Activated CD8-positive, alpha-beta memory T cell treated with anti-CD3 and anti-CD28 coated beads for 4 hours (primary cell): ENCODE data around the gene S100A14.
A peak's percentile ranks its signal among the peaks of the same experiment; 100 is the strongest.
"Not testable (repeated sequence)": the region's sequence is repeated elsewhere in the genome, so short reads cannot be mapped to it uniquely, and the experiment has no call there.

Experiments
- DNase-seq, 2 donors: peaks; one replicate each; pipeline ENCODE4 v3.0.0-alpha.2; 2020; ENCODE audit warnings: low read depth in 2 of 2

The S100A14 gene

GRCh38 chr1:153616144-153616916, at the start of gene S100A14:
S100A14 (minus strand) TSS chr1:153616325; CDS start chr1:153615858, 467 bp downstream.
- no peak for DNase-seq

GRCh38 chr1:153663211-153663610, 47.1 kb upstream of the S100A14 start:
- DNase-seq: no peak

GRCh38 chr1:153662269-153662668, 46.1 kb upstream of the S100A14 start:
- no peak for DNase-seq

GRCh38 chr1:153661111-153661708, 45.1 kb upstream of the S100A14 start:
- no peak for DNase-seq

- DNase-seq: no peak
Observed at GRCh38 chr1:153659656-153660055, 43.5 kb upstream of the S100A14 start.

- no peak for DNase-seq
Observed at GRCh38 chr1:153659175-153659534, 43.0 kb upstream of the S100A14 start.

- DNase-seq: peak; percentile 75 to 76
Observed at GRCh38 chr1:153658400-153659174, 42.5 kb upstream of the S100A14 start, which contains the start of gene SNAPIN. SNAPIN (plus strand) TSS chr1:153658703; CDS start chr1:153658744, 41 bp downstream.

GRCh38 chr1:153655333-153655732, 39.2 kb upstream of the S100A14 start:
- DNase-seq: no peak

- no peak for DNase-seq
Observed at GRCh38 chr1:153652805-153653500, 36.8 kb upstream of the S100A14 start.

GRCh38 chr1:153651771-153652170, 35.6 kb upstream of the S100A14 start:
- no peak for DNase-seq

GRCh38 chr1:153649863-153650235, 33.7 kb upstream of the S100A14 start:
- DNase-seq: no peak

GRCh38 chr1:153649137-153649862, 33.2 kb upstream of the S100A14 start:
- no peak for DNase-seq

- no peak for DNase-seq
Observed at GRCh38 chr1:153648000-153648643, 32.0 kb upstream of the S100A14 start.

GRCh38 chr1:153647346-153647714, 31.2 kb upstream of the S100A14 start:
- no peak for DNase-seq

GRCh38 chr1:153646672-153647345, 30.7 kb upstream of the S100A14 start:
- no peak for DNase-seq

GRCh38 chr1:153643816-153644215, 27.7 kb upstream of the S100A14 start:
- DNase-seq: no peak

- DNase-seq: no peak
Observed at GRCh38 chr1:153643100-153643499, 27.0 kb upstream of the S100A14 start.

- DNase-seq: no peak
Observed at GRCh38 chr1:153642161-153642560, 26.0 kb upstream of the S100A14 start.

GRCh38 chr1:153640861-153641260, 24.7 kb upstream of the S100A14 start:
- DNase-seq: no peak

- DNase-seq: not testable (repeated sequence)
Observed at GRCh38 chr1:153640213-153640612, 24.1 kb upstream of the S100A14 start.
